ENCODE measurements around the gene KIAA1671. TPM values are rescaled to one million over a fixed set of nuclear protein-coding genes. Genes with fewer than 3 reads are reported as not detected.
A peak's percentile ranks its signal among the peaks of the same experiment; 100 is the strongest.

Gene KIAA1671
- total and polyA plus RNA-seq, 4 donors: 8.7 to 35.9 (median 19.1) TPM

- Histone ChIP-seq H3K27me3 (ENCODE audit: control insufficient read depth in 4 of 4, insufficient read depth in 4 of 4, low read length in 3 of 4) (no peaks in the 10 kb centered on the region), H3K36me3 (ENCODE audit: control insufficient read depth in 4 of 4, insufficient read depth in 3 of 4, low read depth in 1 of 4, low read length in 3 of 4) (peaks cover 0 to 3% (median under 1%) of the 10 kb centered on the region in 4 donors), H3K9me3 (ENCODE audit: control insufficient read depth in 4 of 4, low read length in 3 of 4) (no peaks in the 10 kb centered on the region), H3K4me3 (ENCODE audit: low read depth in 1 of 3, low read length in 3 of 3) (no peak overlapping the region), H3K27ac (ENCODE audit: low read depth in 1 of 2, low read length in 2 of 2) (no peak overlapping the region), H3K9ac (ENCODE audit: low read depth in 1 of 2, low read length in 2 of 2) (no peak overlapping the region), H3K4me1 (ENCODE audit: control insufficient read depth in 4 of 4, insufficient read depth in 4 of 4, low read length in 3 of 4) (peaks cover 17 to 42% (median 20%) of the 10 kb centered on the region in 4 donors)
- DNase-seq (ENCODE audit: low spot score): no peak
- 91% methylated on average over 6 of the region's 6 CpGs for WGBS
- TF ChIP-seq RAD21 (IDR thresholded peaks at IDR 0.05) (no peak), RXRA (IDR thresholded peaks at IDR 0.05) (no peak), FOXA1 (IDR thresholded peaks at IDR 0.05) (no peak), NR2F2 (IDR thresholded peaks at IDR 0.05) (no peak), TAF1 (conservative IDR thresholded peaks at IDR 0.05) (no peak), REST (IDR thresholded peaks at IDR 0.05) (no peak)
These were observed 209.5 kb downstream of the KIAA1671 start for GRCh38 chr22:25161916-25162530.

GRCh38 chr22:25162561-25162960 is 210.0 kb downstream of the KIAA1671 start:
- H3K4me1 ChIP-seq (ENCODE audit: control insufficient read depth in 4 of 4, insufficient read depth in 4 of 4, low read length in 3 of 4): peaks cover 17 to 46% (median 25%) of the 10 kb centered on the region in 4 donors

GRCh38 chr22:25165785-25166184 is 213.3 kb downstream of the KIAA1671 start:
- DNase-seq (ENCODE audit: low spot score): no peak
- peaks cover 0 to under 1% (median 0%) of the 10 kb centered on the region in 4 donors for H3K36me3 ChIP-seq (ENCODE audit: control insufficient read depth in 4 of 4, insufficient read depth in 3 of 4, low read depth in 1 of 4, low read length in 3 of 4)
- TF ChIP-seq TAF1 (conservative IDR thresholded peaks at IDR 0.05): no peak
- H3K9ac ChIP-seq (ENCODE audit: low read depth in 1 of 2, low read length in 2 of 2): no peak overlapping the region
- whole genome bisulfite sequencing: 97% methylated on average over 10 of the region's 10 CpGs
- H3K9me3 ChIP-seq (ENCODE audit: control insufficient read depth in 4 of 4, low read length in 3 of 4): no peaks in the 10 kb centered on the region
- H3K4me1 ChIP-seq (ENCODE audit: control insufficient read depth in 4 of 4, insufficient read depth in 4 of 4, low read length in 3 of 4): peaks cover 28 to 62% (median 46%) of the 10 kb centered on the region in 4 donors
- no peak overlapping the region for H3K4me3 ChIP-seq (ENCODE audit: low read depth in 1 of 3, low read length in 3 of 3)
- peak overlapping the region; percentile 70 to 90 for H3K27ac ChIP-seq (ENCODE audit: low read depth in 1 of 2, low read length in 2 of 2)
- H3K27me3 ChIP-seq (ENCODE audit: control insufficient read depth in 4 of 4, insufficient read depth in 4 of 4, low read length in 3 of 4): no peaks in the 10 kb centered on the region

More at GRCh38 chr22:25162561-25162960, 210.0 kb downstream of the KIAA1671 start:
- no peak for DNase-seq (ENCODE audit: low spot score)
- Histone ChIP-seq H3K9me3 (ENCODE audit: control insufficient read depth in 4 of 4, low read length in 3 of 4) (no peaks in the 10 kb centered on the region), H3K27ac (ENCODE audit: low read depth in 1 of 2, low read length in 2 of 2) (no peak overlapping the region), H3K9ac (ENCODE audit: low read depth in 1 of 2, low read length in 2 of 2) (no peak overlapping the region), H3K4me3 (ENCODE audit: low read depth in 1 of 3, low read length in 3 of 3) (no peak overlapping the region), H3K27me3 (ENCODE audit: control insufficient read depth in 4 of 4, insufficient read depth in 4 of 4, low read length in 3 of 4) (no peaks in the 10 kb centered on the region), H3K36me3 (ENCODE audit: control insufficient read depth in 4 of 4, insufficient read depth in 3 of 4, low read depth in 1 of 4, low read length in 3 of 4) (peaks cover 0 to 3% (median under 1%) of the 10 kb centered on the region in 4 donors)
- 71% methylated on average over 1 of the region's 1 CpG for WGBS
- TF ChIP-seq RAD21 (IDR thresholded peaks at IDR 0.05) (no peak), HNF4A (conservative IDR thresholded peaks at IDR 0.05) (no peak), YY1 (IDR thresholded peaks at IDR 0.05) (no peak), SP1 (IDR thresholded peaks at IDR 0.05) (no peak), ZBTB33 (IDR thresholded peaks at IDR 0.05) (no peak), HNF4G (IDR thresholded peaks at IDR 0.05) (no peak), EGR1 (IDR thresholded peaks at IDR 0.05; ENCODE audit: low read depth in 2 of 2) (no peak)

All from liver (tissue), 9 donors.